Stomach (tissue), 9 donors: ENCODE data around the gene LOXL1. TPM values are rescaled to one million over a fixed set of nuclear protein-coding genes. Genes with fewer than 3 reads are reported as not detected.
A peak's percentile ranks its signal among the peaks of the same experiment; 100 is the strongest.

Experiments used
- DNase-seq, 2 donors: peaks; one replicate each; pipeline versions ENCODE4 v3.0.0 to v3.0.0-alpha.2; 2013 to 2019
- H3K27ac ChIP-seq, 5 donors: fragments of 200-600 bp in 4 of 5; sonication (generic) in 4 of 5; one replicate each; pipeline ENCODE4 v1.5.1; 2013 to 2019; ENCODE audit warnings: mild to moderate bottlenecking in 1 of 5, moderate library complexity in 1 of 5
- H3K27me3 ChIP-seq, 3 donors: fragments of 200-600 bp; sonication (generic); one replicate each; pipeline ENCODE4 v1.5.1; 2017 to 2019; ENCODE audit warnings: mixed run types in 1 of 3
- H3K36me3 ChIP-seq, 4 donors: fragments of 200-600 bp; sonication (generic); 1 replicate in 3 of 4; 2 replicates in 1 of 4; pipeline ENCODE4 v1.5.1; 2016 to 2019
- H3K4me1 ChIP-seq, 4 donors: fragments of 200-600 bp; sonication (generic); one replicate each; pipeline ENCODE4 v1.5.1; 2016 to 2019
- H3K4me3 ChIP-seq, 4 donors: fragments of 200-600 bp; sonication (generic) in 3 of 4; one replicate each; pipeline ENCODE4 v1.5.1; 2016 to 2019; ENCODE audit warnings: mild to moderate bottlenecking in 1 of 4
- H3K9me3 ChIP-seq, 4 donors: fragments of 200-600 bp; sonication (generic); one replicate each; pipeline ENCODE4 v1.5.1; 2016 to 2019
- CTCF ChIP-seq, 7 experiments: fragments of 450-650 bp in 4 of 7; fragments of 200-600 bp in 3 of 7; sonication (generic) in 3 of 7; IDR thresholded peaks; one replicate each; pipeline ENCODE4 v1.5.1; 2016 to 2019; ENCODE audit warnings: antibody characterized with exemption in 7 of 7, control low read depth in 2 of 7, mild to moderate bottlenecking in 1 of 7
- EP300 ChIP-seq: sonication (generic); formaldehyde crosslinking; IDR thresholded peaks from one replicate; pipeline ENCODE4 v1.6.1; 2017; ENCODE audit warnings: antibody characterized with exemption
- POLR2A ChIP-seq, 4 donors: fragments of 450-650 bp; IDR thresholded peaks; one replicate each; pipeline ENCODE4 v1.6.1; 2016; ENCODE audit warnings: antibody characterized with exemption in 4 of 4, control low read depth in 2 of 4, mild to moderate bottlenecking in 1 of 4, moderate library complexity in 1 of 4
- POLR2AphosphoS5 ChIP-seq, 3 donors: sonication (generic); formaldehyde crosslinking; IDR thresholded peaks; one replicate each; pipeline ENCODE4 v1.6.1; 2016; ENCODE audit warnings: antibody characterized with exemption in 3 of 3
- WGBS, 5 donors: extraction: QIAGEN DNeasy Blood & Tissue Kit in 3 of 5; methylation state at CpG; one replicate each; pipeline versions ENCODE4 v1.1.5 to v1.1.7; 2013 to 2018; 5-methylcytosine and 5-hydroxymethylcytosine counted together
- intact Hi-C: fragments of 100-400 bp; cut with DNase I; formaldehyde crosslinking; loops from one replicate; pipeline ENCODE4 v1.15.1; 2023; ENCODE audit warnings: low total_unique reads
- polyA plus RNA-seq, 3 donors: library from polyadenylated mRNA; stranded (reverse); fragments of 200-250 nt; gene quantifications; one replicate each; pipeline ENCODE4 v1.2.3, GENCODE V29; 2013
- total RNA-seq, 5 donors: library from RNA; depleted of rRNA; stranded (reverse); fragments of >200 nt; gene quantifications; one replicate each; pipeline versions ENCODE4 v1.1.0 to v1.2.3, GENCODE V29; 2014 to 2016
- donor health status: healthy with polysubstance abuse.
- donor health status: Bipolar disorder and iron deficiency.
- donor health status: healthy.

The LOXL1 gene
- total and polyA plus RNA-seq, 8 donors, result 5.2 to 48.4 (median 19.9) TPM

GRCh38 chr15:73987250-73987649 lies 61.0 kb downstream of the LOXL1 start:
- H3K9me3 ChIP-seq, result no peaks in the 10 kb centered on the region
- H3K4me1 ChIP-seq, result peaks cover 66 to 96% (median 75%) of the 10 kb centered on the region in 4 donors
- DNase-seq, result no peak
- WGBS, 5 donors, result 80 to 88% (median 83%) methylated on average over 4 of the region's 4 CpGs
- intact Hi-C loops, result no loop called here
- peak overlapping the region; percentile 10 to 96 (median 89) for H3K27ac ChIP-seq
- H3K4me3 ChIP-seq, result no peak overlapping the region
- H3K36me3 ChIP-seq, result peaks cover 0 to 38% (median 14%) of the 10 kb centered on the region in 4 donors
- TF ChIP-seq CTCF (IDR thresholded peaks at IDR 0.05), result no peak
- TF ChIP-seq POLR2A (IDR thresholded peaks at IDR 0.05), result no peak
- TF ChIP-seq POLR2AphosphoS5 (IDR thresholded peaks at IDR 0.05), result no peak
- TF ChIP-seq EP300, result no peak
- no peaks in the 10 kb centered on the region for H3K27me3 ChIP-seq

GRCh38 chr15:73987681-73988444 lies 61.6 kb downstream of the LOXL1 start:
- Histone ChIP-seq H3K27me3 (no peaks in the 10 kb centered on the region), H3K9me3 (no peaks in the 10 kb centered on the region), H3K27ac (peak overlapping the region; percentile 28 to 96 (median 89)), H3K36me3 (peaks cover 0 to 38% (median 14%) of the 10 kb centered on the region in 4 donors), H3K4me1 (peaks cover 64 to 96% (median 75%) of the 10 kb centered on the region in 4 donors), H3K4me3 (no peak overlapping the region)
- TF ChIP-seq POLR2AphosphoS5 (IDR thresholded peaks at IDR 0.05), result peak in 1 of 3 donors; percentile 50
- TF ChIP-seq EP300, result no peak
- no peak for TF ChIP-seq CTCF (IDR thresholded peaks at IDR 0.05)
- no peak for TF ChIP-seq POLR2A (IDR thresholded peaks at IDR 0.05)
- peak in 1 of 2 donors; percentile 59 for DNase-seq
- WGBS, 5 donors, result 57 to 70% (median 58%) methylated on average over 9 of the region's 9 CpGs
- intact Hi-C loops, result no loop called here

- 93 to 98% (median 97%) methylated on average over 7 to 13 of the region's 13 CpGs for WGBS, 5 donors
- intact Hi-C loops, result no loop called here
- Histone ChIP-seq H3K4me3 (no peak overlapping the region), H3K36me3 (peaks cover 0 to 38% (median 14%) of the 10 kb centered on the region in 4 donors), H3K4me1 (peaks cover 64 to 96% (median 75%) of the 10 kb centered on the region in 4 donors), H3K27ac (peak overlapping the region; percentile 28 to 96 (median 89)), H3K27me3 (no peaks in the 10 kb centered on the region), H3K9me3 (no peaks in the 10 kb centered on the region)
- TF ChIP-seq CTCF (IDR thresholded peaks at IDR 0.05), result no peak
- TF ChIP-seq EP300, result no peak
- no peak for TF ChIP-seq POLR2AphosphoS5 (IDR thresholded peaks at IDR 0.05)
- TF ChIP-seq POLR2A (IDR thresholded peaks at IDR 0.05), result no peak
- DNase-seq, result no peak
These were observed 62.2 kb downstream of the LOXL1 start for GRCh38 chr15:73988445-73988969.

GRCh38 chr15:73989001-73989798 lies 62.9 kb downstream of the LOXL1 start:
- WGBS, 5 donors, result 69 to 80% (median 76%) methylated on average over 8 to 9 of the region's 9 CpGs
- no peak for TF ChIP-seq CTCF (IDR thresholded peaks at IDR 0.05)
- no peak for TF ChIP-seq EP300
- peak in 2 of 3 donors; percentile 13 to 67 for TF ChIP-seq POLR2AphosphoS5 (IDR thresholded peaks at IDR 0.05)
- peaks cover 64 to 96% (median 75%) of the 10 kb centered on the region in 4 donors for H3K4me1 ChIP-seq
- DNase-seq, result peak in 1 of 2 donors; percentile 66
- peaks cover 0 to 38% (median 14%) of the 10 kb centered on the region in 4 donors for H3K36me3 ChIP-seq
- intact Hi-C loops, result no loop called here
- H3K27ac ChIP-seq, result peak overlapping the region; percentile 13 to 96 (median 89)
- no peaks in the 10 kb centered on the region for H3K27me3 ChIP-seq
- H3K9me3 ChIP-seq, result no peaks in the 10 kb centered on the region
- no peak overlapping the region for H3K4me3 ChIP-seq
